Heart left ventricle (tissue), 13 donors: ENCODE results near the gene KRTAP17-1.

ENCODE experiments used
- POLR2A ChIP-seq, 2 donors: fragments of 450-650 bp; IDR thresholded peaks; one replicate each; pipeline ENCODE4 v1.6.1; 2017; ENCODE audit warnings: antibody characterized with exemption in 2 of 2, mild to moderate bottlenecking in 2 of 2, moderate library complexity in 2 of 2
- TF ChIP-seq, protein P1 (sequence below), 12 donors: fragments of 200-600 bp; sonication (generic) in 4 of 12; IDR thresholded peaks; one replicate each; pipeline versions ENCODE4 v1.5.0 to v1.8.0; 2018 to 2022; ENCODE audit warnings: antibody characterized with exemption in 12 of 12, mild to moderate bottlenecking in 5 of 12
- donor health status: ischemic (EF 13 %, LVEDD 7.1; RV severe dilation, severe dysfunction).
- donor health status: DM: no; HTN: yes; CAD: no.
- donor health status: DM: no; HTN: no; CAD: no.
- donor health status: ischemic (EF 25% LVEDD 6.9; RV normal size, moderate dysfunction).
- donor health status: ischemic (EF 25% LVEDD 5.7; RV mildly dilated, moderate dysfunction).
- donor health status: ischemic (EF 35%, LVEDD 5.7; RV mildly dilated, moderate dysfunction).
- donor health status: nonischemic (EF 11% LVEDD 7.7; RV severe dilation, severe dysfunction).
- donor health status: DM: yes; HTN: yes; CAD: no.
- donor health status: PGD.
- donor health status: ischemic (EF 29% LVEDD 5.4; RV normal size, mild dysfunction).
- donor health status: nonischemic (EF 23%, LVEDD 6.1; RV moderate dilation, normal function).

DNA sequence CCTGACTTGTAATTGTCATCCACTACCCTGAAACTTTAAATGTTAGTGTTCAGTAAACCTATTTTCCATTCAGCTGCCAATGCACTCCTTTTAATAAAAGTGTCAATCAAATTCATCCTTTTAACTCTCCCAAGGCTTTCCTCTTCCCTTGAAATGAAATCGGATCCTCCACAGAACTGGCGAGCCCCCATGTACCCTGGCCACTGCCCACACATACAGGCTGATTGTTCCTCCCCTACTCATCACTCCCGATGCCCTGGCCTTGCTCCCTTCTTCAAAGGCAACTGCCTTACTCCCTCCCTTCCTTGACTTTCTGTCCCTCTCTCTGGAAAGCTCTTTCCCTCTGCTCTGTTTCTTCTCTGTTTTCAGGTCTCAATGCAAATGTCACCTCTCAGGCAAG lies 27.5 kb upstream of the KRTAP17-1 start:
- TF ChIP-seq POLR2A (IDR thresholded peaks at IDR 0.05) = no peak
- TF ChIP-seq, protein P1, sequence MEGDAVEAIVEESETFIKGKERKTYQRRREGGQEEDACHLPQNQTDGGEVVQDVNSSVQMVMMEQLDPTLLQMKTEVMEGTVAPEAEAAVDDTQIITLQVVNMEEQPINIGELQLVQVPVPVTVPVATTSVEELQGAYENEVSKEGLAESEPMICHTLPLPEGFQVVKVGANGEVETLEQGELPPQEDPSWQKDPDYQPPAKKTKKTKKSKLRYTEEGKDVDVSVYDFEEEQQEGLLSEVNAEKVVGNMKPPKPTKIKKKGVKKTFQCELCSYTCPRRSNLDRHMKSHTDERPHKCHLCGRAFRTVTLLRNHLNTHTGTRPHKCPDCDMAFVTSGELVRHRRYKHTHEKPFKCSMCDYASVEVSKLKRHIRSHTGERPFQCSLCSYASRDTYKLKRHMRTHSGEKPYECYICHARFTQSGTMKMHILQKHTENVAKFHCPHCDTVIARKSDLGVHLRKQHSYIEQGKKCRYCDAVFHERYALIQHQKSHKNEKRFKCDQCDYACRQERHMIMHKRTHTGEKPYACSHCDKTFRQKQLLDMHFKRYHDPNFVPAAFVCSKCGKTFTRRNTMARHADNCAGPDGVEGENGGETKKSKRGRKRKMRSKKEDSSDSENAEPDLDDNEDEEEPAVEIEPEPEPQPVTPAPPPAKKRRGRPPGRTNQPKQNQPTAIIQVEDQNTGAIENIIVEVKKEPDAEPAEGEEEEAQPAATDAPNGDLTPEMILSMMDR (IDR thresholded peaks at IDR 0.05) = no peak
